GM21717 (cell line): ENCODE measurements around the gene RSAD2.
"Not testable (repeated sequence)": the region's sequence is repeated elsewhere in the genome, so short reads cannot be mapped to it uniquely, and the experiment has no call there.

Experiments
- ATAC-seq: cut with Tn5 transposase; IDR thresholded peaks from one replicate; pipeline ENCODE4 v1.9.1; 2021; ENCODE audit warnings: mild to moderate bottlenecking, moderate library complexity; ENCODE audit not compliant: unreplicated experiment

The RSAD2 gene

GRCh38 chr2:6924101-6924923, 46.7 kb downstream of the RSAD2 start:
- ATAC-seq, result no peak

GRCh38 chr2:6924924-6925409, 47.4 kb downstream of the RSAD2 start:
- ATAC-seq, result no peak

GRCh38 chr2:6926071-6926732, 48.6 kb downstream of the RSAD2 start:
- ATAC-seq, result no peak

GRCh38 chr2:6927186-6927585, 49.6 kb downstream of the RSAD2 start:
- no peak for ATAC-seq

- ATAC-seq, result no peak
Observed at GRCh38 chr2:6927753-6928152, 50.2 kb downstream of the RSAD2 start.

GRCh38 chr2:6928452-6928851, 50.9 kb downstream of the RSAD2 start:
- ATAC-seq, result no peak

- no peak for ATAC-seq
Observed at GRCh38 chr2:6929196-6929819, 51.7 kb downstream of the RSAD2 start.

GRCh38 chr2:6930923-6931647, 53.5 kb downstream of the RSAD2 start:
- no peak for ATAC-seq

GRCh38 chr2:6931753-6932152, 54.2 kb downstream of the RSAD2 start:
- no peak for ATAC-seq

- ATAC-seq, result no peak
Observed at GRCh38 chr2:6932206-6932605, 54.6 kb downstream of the RSAD2 start.

GRCh38 chr2:6932828-6933227, 55.3 kb downstream of the RSAD2 start:
- ATAC-seq, result no peak

GRCh38 chr2:6933911-6934310, 56.3 kb downstream of the RSAD2 start:
- no peak for ATAC-seq

GRCh38 chr2:6934345-6934744, 56.8 kb downstream of the RSAD2 start:
- ATAC-seq, result no peak

GRCh38 chr2:6934758-6935651, 57.4 kb downstream of the RSAD2 start:
- no peak for ATAC-seq

GRCh38 chr2:6935652-6936020, 58.1 kb downstream of the RSAD2 start:
- not testable (repeated sequence) for ATAC-seq

GRCh38 chr2:6937157-6937556, 59.6 kb downstream of the RSAD2 start:
- ATAC-seq, result no peak

GRCh38 chr2:6937582-6937981, 60.0 kb downstream of the RSAD2 start:
- no peak for ATAC-seq

- no peak for ATAC-seq
Observed at GRCh38 chr2:6939071-6939470, 61.5 kb downstream of the RSAD2 start.

GRCh38 chr2:6940820-6941219, 63.2 kb downstream of the RSAD2 start:
- ATAC-seq, result no peak
